CD4-positive, alpha-beta T cell treated with Interleukin-10 for 1 hour (primary cell): ENCODE measurements around the gene SGTB.
"Not testable (repeated sequence)": the region's sequence is repeated elsewhere in the genome, so short reads cannot be mapped to it uniquely, and the experiment has no call there.

Source experiments
- DNase-seq: peaks from one replicate; pipeline ENCODE4 v3.0.0-alpha.2; 2020

Gene SGTB

DNA sequence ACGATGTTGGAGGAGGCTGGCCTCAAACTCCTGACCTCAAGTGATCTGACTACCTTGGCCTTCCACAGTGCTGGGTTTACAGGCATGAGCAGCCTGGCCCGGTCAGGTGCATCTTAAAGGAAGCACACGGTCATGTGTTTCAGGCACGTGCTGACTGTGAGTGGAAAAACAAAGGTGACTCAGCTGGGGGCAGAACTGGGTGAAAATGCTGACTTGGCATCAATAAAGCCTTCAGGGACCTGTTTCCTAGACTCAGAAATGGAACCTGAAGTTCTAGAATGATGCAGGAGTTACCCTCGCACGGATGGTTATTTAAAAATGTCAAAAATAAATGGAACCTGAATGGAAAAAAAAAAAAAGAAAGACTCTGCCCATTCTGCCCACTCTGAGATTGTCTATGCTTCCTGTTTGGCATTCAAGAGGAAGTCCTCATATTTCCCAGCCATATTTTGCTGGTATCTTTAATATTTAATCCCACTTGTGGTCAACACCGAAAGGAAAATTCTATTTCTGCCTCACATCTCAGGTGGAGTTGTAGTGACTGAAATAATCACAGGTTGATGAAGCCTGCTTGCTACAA is 12.4 kb upstream of the SGTB start:
- DNase-seq = not testable (repeated sequence)

DNA sequence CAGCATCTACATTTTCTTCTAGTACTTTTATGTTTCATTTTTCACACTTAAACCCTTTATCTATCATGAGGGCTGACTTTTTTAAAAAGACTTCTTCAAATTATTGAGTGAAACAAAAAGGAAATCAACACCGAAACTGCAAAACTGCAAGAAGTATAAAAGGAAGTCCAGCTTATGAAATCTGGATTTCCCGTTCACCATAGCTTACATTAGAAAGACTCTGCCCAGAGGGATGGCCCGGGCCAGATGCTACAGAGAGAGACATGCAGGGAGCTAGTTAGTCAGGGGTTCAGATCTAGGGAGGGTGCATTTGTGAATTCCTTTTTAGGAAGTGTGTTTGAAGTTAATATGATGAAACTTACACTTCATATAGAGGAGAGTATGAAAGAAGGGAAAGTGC is 10.1 kb upstream of the SGTB start:
- not testable (repeated sequence) for DNase-seq

DNA sequence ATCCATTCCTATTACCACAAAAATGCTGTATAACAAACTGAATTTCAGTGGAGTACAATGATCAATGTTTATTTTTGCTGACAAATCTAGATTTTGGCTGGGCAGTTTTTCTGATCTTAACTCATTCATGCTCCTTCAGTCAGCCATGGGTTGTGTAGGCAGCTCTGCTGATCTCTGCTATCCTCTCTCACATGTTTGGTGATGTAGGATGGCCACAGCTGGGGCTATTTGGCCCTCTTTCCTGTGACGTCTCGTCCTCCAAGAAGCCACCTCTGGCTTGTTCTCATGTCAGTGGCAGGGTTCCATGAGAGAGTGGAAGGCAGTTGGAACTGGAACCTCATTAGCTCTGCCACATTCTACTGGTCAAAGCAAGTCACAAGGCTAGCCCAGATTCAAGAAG is 9.0 kb upstream of the SGTB start:
- DNase-seq = no peak

DNA sequence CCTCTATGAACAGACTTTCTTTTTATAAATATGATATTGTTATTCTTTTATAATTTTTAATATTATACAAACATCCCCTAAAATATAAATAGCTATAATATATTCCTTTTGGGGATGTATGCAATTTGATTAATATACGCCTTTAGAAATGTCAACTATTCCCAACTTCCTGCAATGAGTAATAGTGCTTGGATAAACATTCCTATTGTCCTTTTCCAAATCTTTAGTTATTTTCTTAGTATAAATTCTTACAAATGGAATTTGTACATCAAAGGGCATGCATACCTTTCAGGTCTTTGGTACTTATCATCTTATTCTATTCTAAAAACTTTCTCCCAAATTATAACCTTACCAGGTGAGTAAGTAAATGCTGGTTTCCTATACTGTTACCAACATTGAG is 6.3 kb upstream of the SGTB start:
- no peak for DNase-seq

DNA sequence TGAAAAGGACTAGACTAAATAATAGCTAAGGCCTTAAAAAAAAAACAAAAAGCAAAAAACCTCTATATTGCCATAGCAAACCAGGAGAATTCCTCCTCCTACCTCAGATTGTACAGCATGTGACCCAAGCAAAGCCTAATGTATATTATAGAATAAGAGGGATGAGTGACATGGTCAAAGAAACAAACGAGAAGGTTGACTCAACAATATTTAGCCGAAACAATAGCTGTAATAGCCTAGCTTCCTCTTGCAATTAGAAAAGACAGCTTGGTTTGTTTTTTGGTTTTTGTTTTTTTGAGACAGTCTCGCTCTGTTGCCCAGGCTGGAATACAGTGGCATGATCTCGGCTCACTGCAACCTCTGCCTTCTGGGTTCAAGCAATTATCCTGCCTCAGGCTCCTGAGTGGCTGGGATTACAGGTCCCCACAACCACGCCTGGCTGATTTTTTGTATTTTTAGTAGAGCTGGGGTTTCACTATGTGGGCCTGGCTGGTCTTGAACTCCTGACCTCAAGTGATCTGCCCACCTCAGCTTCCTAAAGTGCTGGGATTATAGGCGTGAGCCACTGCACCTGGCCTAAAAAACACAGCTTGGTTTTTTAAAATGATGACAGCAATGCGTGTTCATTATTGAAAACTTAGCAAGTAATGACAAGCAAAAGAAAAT is 5.7 kb upstream of the SGTB start:
- DNase-seq = no peak

DNA sequence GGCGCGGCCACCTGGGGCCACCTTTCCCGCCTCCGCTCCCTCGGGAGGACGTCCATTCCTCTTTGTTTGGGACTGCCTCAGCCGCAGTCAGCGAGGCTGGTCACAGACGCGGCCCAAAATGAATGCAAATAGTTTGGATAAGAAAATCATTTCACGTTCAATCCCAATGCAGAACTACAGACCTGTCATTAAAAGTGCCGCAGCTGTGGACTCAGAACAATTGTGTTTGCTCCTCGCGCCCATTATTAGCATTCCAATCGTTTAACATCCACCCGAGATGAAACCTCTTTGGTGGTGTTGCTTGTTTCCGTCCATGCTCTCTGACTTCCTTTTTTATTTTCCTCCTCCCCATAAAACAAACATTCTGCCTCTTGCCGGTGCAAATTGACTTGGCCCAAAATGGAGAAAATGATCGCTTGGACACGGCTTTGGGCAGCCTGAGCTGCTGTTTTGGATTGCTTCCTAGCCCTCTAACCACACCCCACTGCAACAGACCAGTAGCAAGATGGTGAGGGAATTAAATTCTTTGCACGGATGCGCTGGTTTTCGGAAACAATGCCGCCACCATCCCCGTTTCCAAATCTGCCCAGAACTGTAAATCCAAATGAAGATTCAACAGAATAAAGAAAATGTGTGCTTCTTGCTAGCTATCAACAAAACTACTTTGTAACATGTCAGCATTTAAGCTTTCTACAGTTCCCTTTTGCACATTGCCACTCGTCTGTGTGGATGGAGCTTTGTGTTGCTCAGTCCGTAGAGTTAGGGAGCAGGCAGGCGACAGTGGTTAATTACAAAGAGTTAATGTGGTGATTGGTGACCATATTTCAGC is 880 bp upstream of the SGTB start:
- DNase-seq = no peak

DNA sequence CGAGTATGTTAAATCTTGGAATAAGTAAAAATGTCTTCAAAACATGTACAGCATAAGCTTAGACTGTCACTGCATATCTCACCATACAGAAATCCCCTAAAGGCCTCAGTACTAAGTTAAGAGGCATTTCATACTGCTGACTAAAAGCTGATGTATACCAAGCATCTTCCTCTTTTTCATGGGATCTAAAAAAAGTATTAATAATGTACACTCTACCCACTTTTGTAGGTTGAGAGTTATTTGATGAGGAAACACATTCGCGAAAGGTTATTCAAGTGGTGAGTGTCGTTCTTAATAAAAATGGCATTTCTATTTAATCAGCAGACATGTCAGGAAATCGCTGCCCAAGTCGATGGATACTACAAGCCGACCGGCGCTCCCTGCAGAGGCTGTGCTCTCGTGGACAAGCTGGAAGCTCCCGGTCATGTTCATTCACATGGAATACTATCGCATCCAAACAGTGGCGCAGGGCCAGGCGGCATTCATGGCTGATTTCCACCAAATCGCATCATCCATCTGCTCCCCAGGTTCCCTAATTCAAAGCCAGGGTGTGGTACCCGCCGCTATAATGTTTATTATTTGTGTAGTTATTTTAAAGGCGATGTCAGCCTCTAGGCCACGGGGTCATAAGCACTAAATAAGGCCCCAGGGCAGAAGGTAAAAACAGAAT is 724 bp downstream of the SGTB start:
- peak; percentile 32 for DNase-seq

DNA sequence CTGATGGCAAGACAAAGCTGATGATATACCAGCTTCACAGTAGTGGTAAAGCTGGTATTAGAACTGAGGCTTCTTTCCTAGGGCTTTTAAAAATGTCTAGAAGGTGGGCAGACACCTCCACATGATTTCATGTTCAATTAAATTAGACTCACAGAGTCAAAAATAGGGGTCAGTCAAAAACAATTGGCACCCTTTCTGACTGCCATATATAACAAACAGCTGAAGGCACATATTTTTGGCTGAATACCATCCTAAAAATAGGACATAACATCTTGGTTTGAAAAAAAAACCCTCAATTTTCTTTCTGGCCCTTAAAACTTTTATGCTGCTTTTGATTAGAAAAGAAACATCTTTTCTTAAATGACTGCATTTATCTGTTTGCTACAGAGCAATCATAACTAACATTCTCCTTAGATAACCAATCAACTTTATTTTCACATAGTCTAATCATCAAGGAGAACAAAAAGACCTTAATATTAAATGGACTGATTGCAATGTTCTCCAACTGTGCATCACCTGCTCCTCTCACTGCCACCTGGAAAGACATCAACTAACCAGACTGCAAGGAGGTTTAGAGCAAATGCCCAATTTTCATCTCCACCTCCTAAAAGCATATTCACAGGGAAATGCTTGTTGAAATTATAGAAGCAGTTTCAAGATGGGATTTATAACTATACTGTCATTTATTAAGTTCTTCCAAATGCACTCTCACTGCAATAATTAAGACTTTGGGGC is 3.2 kb downstream of the SGTB start:
- DNase-seq = no peak

DNA sequence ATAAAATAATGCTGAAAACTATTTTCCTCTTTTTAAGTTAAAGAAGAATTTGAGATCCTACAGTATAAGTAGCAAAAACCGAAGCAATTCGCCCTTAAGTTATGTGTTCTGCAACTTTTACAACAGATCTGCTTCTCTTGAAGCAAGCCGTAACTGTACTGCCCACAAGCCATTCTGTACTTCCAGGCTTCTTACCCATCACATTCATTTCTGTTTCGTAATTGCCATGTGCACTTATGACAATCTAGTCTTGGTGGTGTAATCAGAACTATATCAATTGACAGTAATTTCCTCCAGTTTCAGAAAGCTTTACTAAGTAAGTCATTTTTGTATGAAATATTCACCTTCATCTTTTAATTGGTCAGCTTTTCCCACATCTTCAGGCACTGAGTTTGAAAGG is 13.8 kb downstream of the SGTB start:
- no peak for DNase-seq

DNA sequence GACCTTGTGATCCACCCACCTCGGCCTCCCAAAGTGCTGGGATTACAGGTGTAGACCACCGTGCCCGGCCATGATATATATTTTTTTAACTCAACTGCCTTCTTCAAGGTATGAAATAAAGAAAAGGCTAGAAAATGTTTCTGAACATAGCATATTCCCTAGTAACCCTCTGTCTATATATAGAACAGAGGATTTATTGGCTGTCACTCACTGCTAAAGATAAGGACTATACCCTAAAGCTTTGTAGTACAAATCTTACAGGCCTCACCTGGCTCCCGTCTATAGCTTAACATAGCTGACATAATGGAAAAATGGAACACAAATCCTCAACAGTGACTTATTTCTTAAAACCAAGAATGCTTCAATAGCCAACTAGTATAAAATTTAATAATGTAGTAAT is 14.2 kb downstream of the SGTB start:
- DNase-seq = no peak

DNA sequence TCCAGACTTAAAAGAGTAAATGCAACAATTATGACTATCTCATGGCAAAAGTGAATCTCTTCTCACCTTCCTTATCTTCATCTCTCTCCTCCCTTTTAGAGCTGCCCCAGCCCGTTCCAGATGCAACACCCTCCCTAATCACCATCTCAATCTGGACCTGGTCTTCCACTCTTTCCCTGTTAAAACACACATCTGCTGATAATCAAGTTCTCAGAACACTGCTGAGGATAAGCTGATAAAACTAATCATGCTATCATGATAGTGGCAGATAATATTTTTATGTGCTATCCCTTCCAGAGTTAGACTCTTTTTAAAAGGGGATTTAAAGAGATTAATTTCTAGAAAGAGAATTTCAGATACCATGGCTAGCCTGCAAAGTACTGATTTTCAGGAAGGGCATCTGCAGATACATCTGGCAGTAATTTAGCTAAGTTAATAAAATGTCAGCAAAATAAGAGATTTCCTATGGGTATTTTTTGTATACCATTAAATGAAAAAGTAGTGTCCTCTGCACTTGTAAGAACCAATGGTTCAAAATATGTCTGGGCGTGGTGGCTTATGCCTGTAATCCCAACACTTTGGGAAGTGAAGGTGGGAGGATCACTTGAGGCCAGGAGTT is 17.2 kb downstream of the SGTB start:
- no peak for DNase-seq

DNA sequence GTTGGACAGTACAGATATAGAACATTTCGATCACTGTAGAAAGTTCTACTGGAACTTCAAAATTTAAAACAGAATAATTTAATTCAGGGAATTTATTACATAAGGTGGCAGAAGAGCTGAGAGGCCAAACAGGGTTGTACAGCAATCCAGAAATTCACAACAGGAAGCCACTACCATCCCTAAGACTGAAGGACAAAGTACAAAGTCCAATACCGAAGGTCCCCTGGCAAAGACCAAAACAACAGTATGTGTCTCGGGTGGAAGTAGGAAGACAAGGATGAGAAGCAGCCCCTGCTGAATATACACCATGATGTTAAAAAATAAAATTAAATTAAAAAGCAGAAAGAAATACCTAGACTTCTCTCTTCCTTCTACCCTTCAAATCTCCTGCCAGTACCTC is 19.9 kb downstream of the SGTB start:
- no peak for DNase-seq

DNA sequence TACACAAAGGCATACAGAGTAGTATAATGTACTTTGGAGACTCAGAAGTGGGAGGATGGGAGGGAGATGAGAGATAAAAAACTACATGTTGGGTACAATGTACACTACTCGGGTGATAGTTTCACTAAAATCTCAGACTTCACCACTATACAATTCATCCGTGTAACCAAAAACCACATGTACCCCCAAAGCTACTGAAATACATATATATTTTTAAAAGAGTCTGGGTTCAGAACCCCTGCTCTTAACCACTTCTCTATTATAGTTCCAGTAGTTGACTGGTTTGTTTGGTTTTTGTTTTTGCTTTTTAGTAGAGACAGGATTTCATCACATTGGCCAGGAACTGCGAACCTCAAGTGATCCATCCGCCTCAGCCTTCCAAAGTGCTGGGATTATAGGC is 22.6 kb downstream of the SGTB start:
- DNase-seq = no peak

DNA sequence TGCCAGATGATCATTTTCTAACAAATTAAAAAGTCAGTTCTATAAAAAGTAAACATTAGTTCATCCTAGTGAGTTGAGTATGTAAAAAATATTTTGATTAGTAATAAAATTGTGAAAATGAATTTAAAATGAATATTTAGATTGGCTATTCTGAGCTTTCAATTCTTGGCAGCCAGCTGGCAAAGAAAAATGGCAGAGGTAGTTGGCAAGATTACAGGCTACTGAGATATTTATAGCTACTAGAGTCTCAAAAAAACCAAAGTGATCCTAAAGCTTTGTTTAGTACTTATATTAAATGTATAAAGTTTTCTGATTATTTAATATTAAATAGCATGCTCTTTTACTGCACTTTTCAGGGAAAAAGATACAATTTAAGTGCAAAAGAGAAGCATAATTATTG is 25.0 kb downstream of the SGTB start:
- DNase-seq = no peak

DNA sequence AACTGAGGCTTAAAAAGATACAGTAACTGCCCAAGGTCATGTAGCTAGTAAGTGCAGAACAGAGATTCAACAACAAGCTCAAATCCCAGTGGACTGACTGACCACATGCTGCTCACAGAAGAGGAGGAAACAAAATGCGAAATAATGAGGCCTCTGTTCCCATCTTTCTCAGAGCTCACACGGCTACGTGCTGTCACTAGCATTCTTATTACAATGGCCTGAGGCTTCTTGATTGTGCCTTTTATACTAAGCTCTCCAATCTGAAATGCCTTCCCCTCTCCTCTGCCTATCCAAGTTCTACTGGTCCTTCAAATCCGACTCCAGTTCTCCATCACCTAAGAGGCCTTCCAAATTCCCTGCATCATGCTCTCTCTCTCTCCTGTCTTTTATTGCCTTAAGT is 26.0 kb downstream of the SGTB start:
- no peak for DNase-seq

DNA sequence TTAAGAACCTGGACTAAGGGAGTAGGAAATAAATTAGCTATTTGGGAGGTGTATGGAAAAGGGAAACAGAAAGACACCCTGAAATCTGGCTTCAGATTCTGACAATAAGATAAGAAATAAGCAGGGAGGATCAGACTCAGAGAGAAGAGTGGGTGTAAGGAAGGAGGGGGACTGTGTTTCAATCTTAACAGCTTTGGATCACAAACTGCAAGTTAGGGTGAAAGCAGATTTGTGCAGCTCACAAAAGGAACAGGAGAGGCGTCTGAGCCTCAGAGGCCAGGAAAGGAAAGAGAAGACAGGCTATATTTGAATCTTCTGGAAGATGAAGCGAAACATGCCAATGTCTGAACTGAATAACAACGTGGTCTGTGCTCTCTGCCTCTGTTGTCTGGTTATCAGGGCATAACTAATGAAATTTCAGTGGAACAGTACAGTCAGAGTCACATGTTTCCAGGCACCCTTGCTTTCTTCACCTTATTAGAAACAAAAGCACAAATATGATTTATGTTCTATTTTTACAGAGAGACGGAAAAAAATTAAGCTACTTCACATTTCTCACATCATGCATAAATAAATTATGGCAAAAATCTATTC is 26.6 kb downstream of the SGTB start:
- no peak for DNase-seq

DNA sequence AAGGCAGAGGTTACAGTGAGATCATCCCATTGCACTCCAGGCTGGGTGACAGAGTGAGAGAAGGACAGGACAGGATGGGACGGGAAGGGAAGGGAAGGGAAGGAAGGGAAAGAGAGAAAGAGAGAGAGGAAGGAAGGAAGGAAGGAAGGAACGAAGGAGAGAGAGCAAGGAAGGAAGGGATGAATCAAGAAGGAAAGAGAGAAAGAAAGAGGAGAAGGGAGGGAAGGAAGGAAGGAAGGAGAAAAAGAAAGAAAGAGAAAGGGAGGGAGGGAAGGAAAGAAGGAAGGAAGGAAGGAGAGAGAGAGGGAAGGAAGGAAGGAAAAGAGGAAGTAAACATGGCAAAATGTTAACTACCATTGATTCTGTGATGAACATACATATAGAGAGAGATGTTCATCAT is 28.8 kb downstream of the SGTB start:
- no peak for DNase-seq

DNA sequence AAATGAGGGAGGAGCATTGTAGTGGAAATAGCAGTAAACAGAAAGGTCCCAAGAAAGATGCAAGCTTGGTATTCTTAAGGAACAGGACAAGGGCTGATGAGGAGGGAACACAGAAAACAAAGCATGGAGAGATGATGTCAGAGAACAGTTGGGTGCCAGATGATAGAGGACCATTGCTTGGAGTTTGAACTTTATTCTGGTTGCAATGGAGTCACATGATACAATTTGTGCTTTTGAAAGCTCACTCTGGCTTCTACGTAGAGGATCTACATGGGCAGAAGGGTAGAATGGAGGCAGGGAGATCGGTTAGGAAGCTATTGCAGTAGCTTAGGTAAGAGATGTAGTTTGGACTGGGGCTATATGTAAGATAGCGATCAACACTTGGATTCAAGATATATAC is 39.8 kb downstream of the SGTB start:
- DNase-seq = no peak

DNA sequence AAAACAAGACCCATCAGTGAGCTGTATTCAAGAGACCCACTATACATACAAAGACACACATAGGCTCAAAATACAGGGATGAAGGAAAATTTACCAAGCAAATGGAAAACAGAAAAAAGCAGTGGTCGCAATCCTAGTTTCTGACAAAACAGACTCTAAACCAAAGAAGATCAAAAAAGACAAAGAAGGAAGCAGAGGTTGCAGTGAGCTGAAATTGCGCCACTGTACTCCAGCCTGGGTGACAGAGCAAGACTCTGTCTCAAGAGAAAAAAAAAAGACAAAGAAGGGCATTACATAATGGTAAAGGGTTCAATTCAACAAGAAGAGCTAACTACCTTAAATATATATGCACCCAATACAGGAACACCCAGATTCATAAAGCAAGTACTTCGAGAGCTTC is 45.9 kb downstream of the SGTB start:
- DNase-seq = not testable (repeated sequence)

DNA sequence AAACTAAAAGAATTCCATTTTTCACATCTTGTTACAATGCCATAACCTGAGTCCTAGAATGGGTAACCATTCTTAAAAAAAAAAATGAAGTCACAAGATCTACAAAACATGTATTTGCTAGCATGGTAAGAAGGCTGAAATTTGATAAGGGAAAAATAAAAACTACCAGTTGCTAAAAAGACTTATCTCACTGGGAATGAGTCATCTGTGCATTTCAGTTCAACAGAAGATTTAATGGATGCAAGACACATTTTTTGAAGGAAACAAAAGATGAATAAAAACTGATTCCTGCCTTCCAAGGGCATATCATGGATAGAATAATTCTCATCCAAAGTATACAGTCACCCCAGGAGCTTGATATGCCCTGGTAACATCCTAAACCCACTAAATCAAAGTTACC is 47.2 kb downstream of the SGTB start:
- DNase-seq = no peak

DNA sequence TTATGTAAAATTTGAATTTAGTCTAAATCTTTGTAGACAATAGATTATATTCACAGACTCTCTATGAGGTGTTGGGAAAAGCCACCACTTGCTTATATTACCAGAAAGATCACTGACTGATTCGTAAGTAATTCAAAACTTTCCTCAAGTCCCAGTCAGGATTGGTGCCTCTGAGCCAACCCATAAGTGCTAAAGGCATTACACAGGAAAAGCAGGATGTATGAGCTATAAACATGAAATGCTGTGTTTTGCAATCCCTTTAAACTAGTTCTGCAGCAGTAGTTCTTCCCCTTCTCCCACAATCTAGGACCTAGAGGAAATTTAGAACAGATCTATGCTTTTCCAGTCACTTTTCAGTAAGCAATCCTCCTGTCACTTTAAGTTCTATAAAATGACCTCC is 49.1 kb downstream of the SGTB start:
- DNase-seq = no peak

DNA sequence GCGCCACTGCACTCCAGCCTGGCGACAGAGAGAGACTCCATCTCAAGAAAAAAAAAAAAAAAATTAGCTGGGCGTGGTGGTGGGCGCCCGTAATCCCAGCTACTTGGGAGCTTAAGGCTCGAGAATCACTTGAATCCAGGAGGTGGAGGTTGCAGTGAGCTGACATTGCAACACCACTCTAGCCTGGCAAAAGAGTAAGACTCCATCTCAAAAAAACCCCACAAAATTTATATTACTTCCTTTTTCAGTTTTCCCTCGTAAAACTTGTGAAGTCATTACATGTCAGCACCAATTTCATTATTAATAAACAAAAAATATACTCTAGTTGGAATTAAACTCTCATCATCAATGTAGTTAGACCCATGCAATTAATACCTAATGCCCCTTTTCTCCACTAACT is 53.2 kb downstream of the SGTB start:
- DNase-seq = no peak
